Measurements from ENCODE around the gene GPR78.

DNA sequence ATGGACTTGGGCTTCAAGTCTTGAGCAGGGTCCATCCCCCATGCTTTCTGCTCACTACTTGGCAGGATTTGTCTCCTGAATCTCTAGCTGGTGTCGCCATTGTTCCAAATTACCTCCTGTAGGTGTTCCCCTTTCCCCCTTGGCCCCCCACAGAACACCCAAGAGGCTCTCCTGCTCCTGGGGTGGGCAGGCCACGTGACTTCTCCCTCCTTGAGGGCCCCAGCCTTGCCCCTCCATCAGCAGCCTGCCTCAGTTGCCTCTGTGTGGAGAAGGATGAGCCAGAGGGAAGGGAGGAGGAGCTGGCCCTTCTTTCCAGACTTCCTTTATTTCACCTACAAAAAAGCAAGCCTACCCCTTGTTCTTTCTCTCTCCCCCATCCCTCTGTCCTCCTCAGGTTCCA, 1.8 kb downstream of the GPR78 start:
- no peak for TF ChIP-seq POLR2AphosphoS5 (IDR thresholded peaks at IDR 0.05)
- TF ChIP-seq, protein P1, sequence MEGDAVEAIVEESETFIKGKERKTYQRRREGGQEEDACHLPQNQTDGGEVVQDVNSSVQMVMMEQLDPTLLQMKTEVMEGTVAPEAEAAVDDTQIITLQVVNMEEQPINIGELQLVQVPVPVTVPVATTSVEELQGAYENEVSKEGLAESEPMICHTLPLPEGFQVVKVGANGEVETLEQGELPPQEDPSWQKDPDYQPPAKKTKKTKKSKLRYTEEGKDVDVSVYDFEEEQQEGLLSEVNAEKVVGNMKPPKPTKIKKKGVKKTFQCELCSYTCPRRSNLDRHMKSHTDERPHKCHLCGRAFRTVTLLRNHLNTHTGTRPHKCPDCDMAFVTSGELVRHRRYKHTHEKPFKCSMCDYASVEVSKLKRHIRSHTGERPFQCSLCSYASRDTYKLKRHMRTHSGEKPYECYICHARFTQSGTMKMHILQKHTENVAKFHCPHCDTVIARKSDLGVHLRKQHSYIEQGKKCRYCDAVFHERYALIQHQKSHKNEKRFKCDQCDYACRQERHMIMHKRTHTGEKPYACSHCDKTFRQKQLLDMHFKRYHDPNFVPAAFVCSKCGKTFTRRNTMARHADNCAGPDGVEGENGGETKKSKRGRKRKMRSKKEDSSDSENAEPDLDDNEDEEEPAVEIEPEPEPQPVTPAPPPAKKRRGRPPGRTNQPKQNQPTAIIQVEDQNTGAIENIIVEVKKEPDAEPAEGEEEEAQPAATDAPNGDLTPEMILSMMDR (IDR thresholded peaks at IDR 0.05): no peak
- TF ChIP-seq EP300 (IDR thresholded peaks at IDR 0.05): no peak
- TF ChIP-seq POLR2A (IDR thresholded peaks at IDR 0.05): no peak

Data from suprapubic skin (tissue), 4 donors.